ENCODE data around the gene CEMIP. TPM values are rescaled to one million over a fixed set of nuclear protein-coding genes. Genes with fewer than 3 reads are reported as not detected.

Gene CEMIP
- total and polyA plus RNA-seq, 2 of the 8 experiments (the other 6 are each of a cell fraction or from before 2014, with no cell fraction given): 0.11 to 0.60 TPM

- no peak overlapping the region for H3K56ac ChIP-seq (replicated peaks; ENCODE audit: insufficient read length, low read depth, low read length)
- no peak overlapping the region for H3K4ac ChIP-seq (replicated peaks; ENCODE audit: insufficient read length, low read depth, low read length)
- H2BK20ac ChIP-seq (ENCODE audit: low read length): no peak overlapping the region
- no peak overlapping the region for H2AK5ac ChIP-seq (ENCODE audit: low read depth, low read length)
- no peak overlapping the region for H2BK15ac ChIP-seq (ENCODE audit: low read length)
- no peak overlapping the region for H2BK5ac ChIP-seq (ENCODE audit: low read depth, low read length)
- H3K4me1 ChIP-seq (replicated peaks in 1 of 4; ENCODE audit: control insufficient read depth in 3 of 4, insufficient read depth in 4 of 4, low read length in 3 of 4): peaks cover 0 to 9% (median 6%) of the 10 kb centered on the region in 4 experiments; a peak in 4 of 7 replicates
- no peaks in the 10 kb centered on the region for H3K9me3 ChIP-seq (ENCODE audit: insufficient read depth in 2 of 2, low read depth in 1 of 2, low read length in 1 of 2)
- H3K27ac ChIP-seq (ENCODE audit: low read depth, low read length): no peak overlapping the region
- CTCF ChIA-PET (ENCODE audit: partially characterized antibody): no interaction called here
- no peak overlapping the region for H2BK120ac ChIP-seq (replicated peaks; ENCODE audit: low read depth, low read length)
- H3K79me2 ChIP-seq (ENCODE audit: control insufficient read depth in 1 of 2, insufficient read depth in 2 of 2, low read length in 2 of 2): no peaks in the 10 kb centered on the region
- H3K4me3 ChIP-seq (ENCODE audit: extremely low read depth in 1 of 4, insufficient read depth in 2 of 4, low read depth in 3 of 4, low read length in 4 of 4): no peak overlapping the region
- POLR2A ChIA-PET (ENCODE audit: partially characterized antibody): no interaction called here
- no peak for FAIRE-seq
- H4K8ac ChIP-seq (ENCODE audit: extremely low read depth, insufficient read depth, low read length): no peak overlapping the region
- no peak overlapping the region for H4K5ac ChIP-seq (ENCODE audit: insufficient read length, low read depth, low read length)
- no peak overlapping the region for H3K4me2 ChIP-seq (ENCODE audit: insufficient read depth in 1 of 2, low read depth in 2 of 2, low read length in 2 of 2)
- H2AFZ ChIP-seq (ENCODE audit: low read length): no peak overlapping the region
- no peak overlapping the region for H3K18ac ChIP-seq (ENCODE audit: extremely low read depth, low read length)
- no peak overlapping the region for H3K14ac ChIP-seq (ENCODE audit: insufficient read length)
- 90% methylated on average over 11 of the region's 11 CpGs; no CpG with 5 or more reads in 1 of the 2 experiments for WGBS, 2 experiments (ENCODE audit: extremely low coverage in 1 of 2, insufficient coverage in 1 of 2, insufficient read length in 1 of 2, insufficient replicate concordance in 2 of 2, low coverage in 1 of 2, low lambda C conversion rate in 2 of 2, missing lambda C conversion rate in 1 of 2)
- H3K23ac ChIP-seq (ENCODE audit: insufficient read length): no peak overlapping the region
- no peaks in the 10 kb centered on the region for H3K23me2 ChIP-seq (ENCODE audit: low read depth, low read length)
- no peaks in the 10 kb centered on the region for H3K36me3 ChIP-seq (ENCODE audit: control insufficient read depth in 2 of 4, insufficient read depth in 4 of 4, low read length in 3 of 4)
- H4K91ac ChIP-seq (replicated peaks; ENCODE audit: insufficient read length, low read length): no peak overlapping the region
- no peak overlapping the region for H2BK12ac ChIP-seq (ENCODE audit: low read depth, low read length)
- H3K79me1 ChIP-seq (ENCODE audit: low read depth, low read length): peaks cover 2% of the 10 kb centered on the region
- H3K9ac ChIP-seq (replicated peaks in 1 of 4; ENCODE audit: extremely low read depth in 1 of 4, low read depth in 3 of 4, low read length in 3 of 4): no peak overlapping the region
- no peaks in the 10 kb centered on the region for H4K20me1 ChIP-seq (replicated peaks in 1 of 2; ENCODE audit: control insufficient read depth in 1 of 2, insufficient read depth in 2 of 2, low read length in 2 of 2)
- DNase-seq (ENCODE audit: low read depth in 1 of 2, low spot score in 2 of 2): no peak
- no peaks in the 10 kb centered on the region for H3K27me3 ChIP-seq (replicated peaks in 1 of 4; ENCODE audit: control insufficient read depth in 3 of 4, extremely low read depth in 1 of 4, insufficient read depth in 3 of 4, low read length in 3 of 4)
- TF ChIP-seq GABPA (IDR thresholded peaks at IDR 0.05; ENCODE audit: borderline replicate concordance, insufficient read depth, low read length) (no peak), EZH2 (IDR thresholded peaks at IDR 0.05; ENCODE audit: low read depth, low read length, severe bottlenecking) (no peak), GTF2F1 (IDR thresholded peaks at IDR 0.05; ENCODE audit: borderline replicate concordance, low read depth, low read length) (no peak), TCF12 (IDR thresholded peaks at IDR 0.05; ENCODE audit: low read depth, low read length) (no peak), CHD2 (IDR thresholded peaks at IDR 0.05; ENCODE audit: low read length) (no peak), CTCF (IDR thresholded peaks at IDR 0.05; ENCODE audit: control extremely low read depth in 1 of 3, insufficient read depth in 1 of 3, low read depth in 1 of 3, low read length in 3 of 3) (no peak), SP4 (IDR thresholded peaks at IDR 0.05; ENCODE audit: low read length) (no peak), PHF8 (conservative IDR thresholded peaks at IDR 0.05; ENCODE audit: low read depth, low read length) (no peak), SIX5 (IDR thresholded peaks at IDR 0.05; ENCODE audit: low read depth, low read length) (no peak), CBX5 (IDR thresholded peaks at IDR 0.05; ENCODE audit: low read depth, low read length) (no peak), CTBP2 (IDR thresholded peaks at IDR 0.05; ENCODE audit: borderline replicate concordance, insufficient read depth, insufficient read length, low read length) (no peak)
Observed at GRCh38 chr15:80743189-80743833, 35.9 kb upstream of the CEMIP start.
